EL (cell line): ENCODE data around the gene LRRC15.

Experiments
- DNase-seq: peaks from one replicate; pipeline ENCODE4 v3.0.0-alpha.2; 2016

The LRRC15 gene

DNA sequence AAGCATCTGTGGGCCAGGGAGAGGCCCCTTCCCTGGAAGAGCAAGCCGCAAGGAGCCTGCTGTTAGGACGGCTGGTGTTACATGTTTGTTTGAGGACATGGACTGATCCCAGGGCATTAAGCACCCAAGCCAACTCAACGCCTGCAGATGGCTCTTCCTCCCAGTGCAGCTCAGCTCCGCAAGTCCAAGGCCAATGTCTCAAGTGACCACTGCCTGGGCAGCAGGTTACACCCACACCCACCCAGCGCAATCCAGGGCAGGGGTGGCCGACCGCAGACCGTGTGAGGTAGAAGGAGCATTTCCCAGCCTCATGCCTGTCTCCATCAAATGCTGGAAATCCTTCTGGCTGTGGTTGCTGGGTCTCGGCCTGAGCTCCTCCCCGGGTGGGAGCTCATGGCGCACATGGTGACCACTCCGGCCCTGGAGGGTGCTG, 15.0 kb upstream of the LRRC15 start:
- DNase-seq: no peak

DNA sequence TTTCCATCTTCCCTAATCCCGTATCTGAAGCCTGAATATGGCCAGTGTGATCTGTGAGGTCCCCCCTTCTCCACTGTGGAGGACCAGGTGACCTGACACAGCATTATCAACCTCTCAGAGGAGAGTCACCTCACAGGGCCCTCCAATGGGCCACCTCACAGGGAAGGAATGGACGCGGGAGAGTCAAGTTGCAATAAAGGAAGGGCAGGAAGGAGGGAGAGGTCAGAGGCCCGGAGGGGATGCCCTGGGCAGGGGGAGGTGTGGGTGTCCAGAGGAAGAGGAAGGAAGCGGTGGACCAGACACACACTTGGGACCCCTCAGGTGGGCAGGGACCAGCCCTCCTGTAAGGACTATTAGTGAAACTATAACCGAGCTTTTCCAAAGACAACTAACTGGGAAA, 14.6 kb upstream of the LRRC15 start:
- DNase-seq: no peak

DNA sequence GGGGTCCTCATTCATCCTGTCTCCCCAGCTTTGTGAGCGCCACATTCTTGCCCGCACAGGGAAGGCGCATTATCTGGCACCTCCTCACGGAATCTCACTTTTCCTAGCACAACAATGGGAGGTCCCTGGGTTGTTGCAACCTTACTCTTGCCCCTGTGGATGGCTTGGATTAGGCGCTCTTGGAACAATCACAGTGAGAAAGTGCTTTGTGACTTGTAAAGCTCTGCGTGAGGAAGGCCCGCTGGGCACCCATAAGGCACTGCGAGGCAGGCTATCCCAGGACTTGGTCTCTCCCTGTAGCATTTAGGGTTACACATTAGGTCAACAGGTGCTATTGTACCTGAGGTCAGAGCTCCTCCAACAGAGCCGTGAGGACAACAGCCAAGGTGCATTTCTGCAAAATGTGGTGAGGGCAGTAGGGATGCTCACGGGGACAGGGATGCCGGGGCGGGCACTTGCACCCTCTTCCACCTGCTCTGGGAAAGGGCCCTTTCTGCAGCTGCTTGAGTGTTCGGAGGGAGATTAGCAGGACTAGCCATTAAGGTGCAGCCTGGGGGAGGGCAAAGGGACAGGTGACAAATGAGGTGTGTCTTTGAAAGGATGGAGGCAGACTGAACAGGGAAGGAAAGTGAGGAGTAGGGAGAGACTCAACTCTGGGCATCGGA, 13.9 kb upstream of the LRRC15 start:
- no peak for DNase-seq

DNA sequence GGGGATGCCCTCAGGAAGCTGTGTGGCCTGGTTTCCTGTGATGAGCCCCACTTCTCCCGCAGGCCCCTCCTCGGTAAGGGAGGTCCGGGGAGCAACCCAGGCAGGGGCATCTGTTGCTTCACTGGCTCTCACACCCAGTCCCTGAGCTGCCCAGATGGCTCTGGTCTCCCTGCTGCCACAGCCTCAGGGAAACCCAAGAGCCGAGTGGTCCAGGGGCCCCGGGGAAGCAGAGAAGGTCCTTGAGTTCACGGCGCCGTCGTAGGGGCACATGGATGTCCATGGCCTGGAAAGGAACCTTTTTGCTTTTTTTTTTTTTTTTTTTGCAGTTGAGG, 13.3 kb upstream of the LRRC15 start:
- no peak for DNase-seq

DNA sequence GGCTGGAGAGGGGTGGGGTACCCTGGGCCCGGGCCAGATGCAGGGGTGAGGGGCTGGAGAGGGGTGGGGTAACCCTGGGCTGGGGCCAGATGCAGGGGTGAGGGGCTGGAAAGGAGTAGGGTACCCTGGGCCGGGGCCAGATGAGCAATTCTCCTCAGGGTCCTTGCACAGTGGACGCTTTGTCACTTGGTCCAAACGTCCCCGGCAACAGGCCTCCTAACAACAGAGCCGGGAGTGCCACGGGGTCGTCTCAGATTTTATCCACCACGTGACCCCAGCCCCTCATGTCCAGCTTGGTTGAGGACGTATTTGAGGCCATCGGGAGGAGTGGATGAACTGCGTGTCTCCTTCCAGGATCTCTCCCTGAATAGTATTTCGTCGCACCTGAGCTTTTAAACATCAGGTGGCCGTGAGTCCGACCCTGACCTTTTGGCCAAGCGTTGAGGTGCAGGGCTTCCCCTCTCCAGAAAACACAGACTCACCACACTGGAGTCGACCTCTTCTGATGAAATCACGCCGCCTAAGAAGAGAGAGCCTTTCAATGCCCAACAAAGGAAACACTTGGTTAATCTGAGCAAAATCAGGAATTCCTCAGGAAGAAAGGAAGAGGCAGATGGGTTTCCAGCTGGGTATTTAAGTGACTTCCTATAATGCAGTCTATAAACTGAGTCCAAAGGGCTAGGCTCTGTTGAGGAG, 12.8 kb upstream of the LRRC15 start:
- DNase-seq: no peak

DNA sequence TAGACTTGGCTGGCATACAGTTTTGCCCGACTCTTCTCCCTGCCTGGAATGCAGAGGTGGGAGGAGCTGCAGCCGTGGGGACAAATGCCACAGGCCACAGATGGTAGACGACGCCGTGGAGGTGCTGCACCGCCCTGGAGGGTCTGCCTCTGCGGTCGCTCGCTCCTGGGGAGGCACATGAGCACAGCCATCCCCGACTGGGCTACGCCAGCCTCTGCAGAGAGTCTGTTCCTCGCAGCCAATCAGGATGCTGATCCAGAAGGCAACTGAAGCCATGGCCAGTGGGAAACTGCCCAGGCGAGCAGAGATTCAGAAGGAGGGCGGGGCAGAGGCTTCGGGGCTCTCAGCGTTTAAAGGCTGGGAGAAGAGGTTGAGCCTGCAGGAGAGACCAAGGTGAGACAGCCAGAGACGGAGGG, 11.9 kb upstream of the LRRC15 start:
- DNase-seq: no peak

DNA sequence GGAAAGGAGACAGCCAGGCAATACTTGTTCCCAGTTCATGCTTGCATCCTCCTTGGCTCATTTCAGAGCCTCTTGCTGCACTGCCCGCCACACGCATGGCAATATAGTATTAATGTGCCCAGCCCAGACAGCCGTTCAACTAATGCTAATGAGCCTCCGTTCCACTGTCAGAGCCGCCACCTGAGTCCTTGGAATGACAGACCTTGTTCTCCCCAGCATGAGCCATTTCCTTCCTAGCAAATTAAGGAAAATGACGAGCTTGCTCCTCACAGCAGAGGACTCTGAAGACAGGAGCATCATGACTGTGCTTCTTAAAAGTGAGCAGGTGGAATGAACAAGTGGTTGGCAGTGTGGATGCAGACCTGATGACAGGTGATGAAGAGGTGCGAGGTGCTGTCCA, 10.8 kb upstream of the LRRC15 start:
- DNase-seq: no peak

DNA sequence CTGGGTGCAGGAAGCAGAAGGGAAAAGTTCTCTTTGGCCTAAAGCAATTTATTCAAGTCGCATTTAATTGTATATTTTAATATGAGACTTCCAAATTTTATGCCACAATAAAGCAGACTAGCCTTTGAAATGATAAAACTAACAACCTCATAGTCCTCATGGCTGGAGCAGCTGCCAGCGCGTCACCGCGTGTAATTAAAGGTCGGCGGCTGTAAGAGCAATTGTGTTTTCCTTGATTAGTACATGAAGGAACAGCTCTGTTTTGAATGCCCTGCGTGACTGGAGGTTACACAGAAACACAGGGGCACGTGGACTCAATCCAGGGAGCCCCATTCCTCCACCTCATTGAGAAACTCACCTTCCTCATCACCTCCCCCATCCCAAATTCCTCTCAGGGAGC, 10.1 kb upstream of the LRRC15 start:
- DNase-seq: no peak

DNA sequence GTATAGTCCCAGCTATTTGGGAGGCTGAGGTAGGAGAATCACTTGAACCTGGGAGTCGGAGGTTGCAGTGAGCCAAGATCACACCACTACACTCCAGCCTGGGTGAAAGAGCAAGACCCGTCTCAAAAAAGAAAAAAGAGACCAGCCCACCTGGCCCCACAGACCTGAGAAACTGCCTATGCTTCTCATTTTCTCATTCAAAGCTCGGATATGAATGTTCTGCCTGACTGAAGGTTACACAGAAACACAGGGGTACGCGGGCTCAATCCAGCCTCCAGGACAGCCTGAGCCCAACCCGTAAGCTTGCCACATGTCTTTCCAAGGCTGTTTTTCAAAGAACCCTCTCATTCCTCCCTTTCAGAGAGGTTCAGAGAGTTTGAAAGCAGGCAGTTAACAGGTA, 9.7 kb upstream of the LRRC15 start:
- DNase-seq: no peak

DNA sequence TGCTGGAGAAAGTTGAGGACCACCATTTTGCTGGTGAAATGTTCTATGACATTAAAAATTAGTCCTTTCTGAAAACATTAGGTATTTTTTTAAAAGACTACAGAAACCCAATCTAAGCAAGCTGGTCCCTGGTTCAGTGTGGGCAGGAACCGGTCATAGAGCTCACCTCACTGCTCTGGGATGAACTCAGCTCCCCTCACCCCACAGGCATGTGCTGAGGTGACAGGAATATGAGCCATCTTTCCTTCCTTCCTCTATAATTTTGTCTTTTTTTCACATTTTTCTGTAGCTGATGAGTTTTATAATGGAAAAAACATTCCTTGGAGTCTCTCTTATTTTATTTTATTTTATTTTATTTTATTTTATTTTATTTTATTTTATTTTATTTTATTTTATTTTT, 8.2 kb upstream of the LRRC15 start:
- no peak for DNase-seq

DNA sequence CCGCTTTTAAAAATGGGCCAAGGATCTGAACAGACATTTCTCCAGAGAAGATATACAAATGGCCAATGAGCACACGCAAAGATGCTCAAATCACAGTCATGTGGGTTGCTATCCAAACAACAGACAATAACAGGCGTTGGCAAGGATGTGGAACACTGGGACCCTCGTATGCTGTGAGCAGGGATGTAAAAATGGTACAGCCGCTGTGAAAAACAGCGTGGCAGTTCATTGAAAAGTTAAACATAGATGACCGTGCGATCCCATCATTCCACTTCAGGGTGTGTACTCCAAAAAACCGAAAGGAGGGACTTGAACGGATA, 6.7 kb upstream of the LRRC15 start:
- DNase-seq: no peak

DNA sequence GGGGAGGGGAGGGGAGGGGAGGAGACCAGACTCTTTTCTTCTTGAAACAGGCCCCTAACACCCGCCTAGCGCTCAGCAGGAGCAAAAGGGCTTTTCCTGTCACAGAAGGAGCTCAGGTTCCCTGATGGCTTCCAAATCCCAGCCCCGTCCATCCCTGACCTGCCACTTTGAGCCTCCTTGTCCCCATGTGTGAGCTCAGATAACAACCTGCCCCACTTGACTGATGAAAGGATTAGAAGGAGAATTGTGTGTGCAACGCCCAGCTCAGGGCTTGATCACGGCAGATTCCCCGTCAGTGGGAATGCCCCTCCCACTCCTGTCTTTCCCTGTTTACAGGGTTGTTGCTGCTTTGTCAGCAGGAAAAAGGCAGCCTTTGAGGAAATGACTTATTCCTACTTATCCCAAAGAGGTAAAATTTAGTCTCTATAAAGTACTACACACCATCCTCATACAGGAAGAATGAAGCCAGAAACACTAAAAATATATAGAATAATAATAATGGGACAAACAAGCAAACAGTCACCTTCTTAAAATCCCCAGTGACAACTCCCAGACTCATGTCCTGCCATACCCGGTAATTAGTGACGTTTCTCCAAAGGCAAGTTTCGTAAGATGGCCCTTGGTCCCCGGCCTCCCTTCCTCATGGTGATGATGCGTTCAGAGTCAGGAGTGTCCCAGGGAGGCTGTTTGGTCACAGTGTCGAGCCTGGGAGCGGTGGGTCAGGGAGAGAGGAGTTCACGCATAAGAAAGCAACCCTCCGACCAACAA, 6.1 kb upstream of the LRRC15 start:
- no peak for DNase-seq

DNA sequence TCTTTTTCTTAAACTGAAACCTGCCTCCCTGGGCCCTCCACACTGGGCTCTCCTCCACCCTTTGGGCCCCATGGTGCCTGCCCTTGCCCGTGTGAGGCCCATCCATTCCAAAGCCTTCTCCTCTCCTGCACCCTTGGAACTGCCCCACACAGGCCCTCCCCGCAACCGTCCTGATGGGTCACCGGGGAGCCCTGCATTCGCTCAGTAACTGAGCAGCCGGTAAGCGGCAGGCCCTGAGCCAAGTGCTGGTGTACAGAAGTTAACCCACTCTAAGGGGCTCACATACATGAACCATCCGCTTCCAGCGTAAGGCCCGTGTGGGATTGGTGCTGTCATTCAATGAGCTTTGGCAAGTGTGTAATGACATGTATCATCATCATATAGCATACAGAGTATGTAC, 5.4 kb upstream of the LRRC15 start:
- DNase-seq: no peak

DNA sequence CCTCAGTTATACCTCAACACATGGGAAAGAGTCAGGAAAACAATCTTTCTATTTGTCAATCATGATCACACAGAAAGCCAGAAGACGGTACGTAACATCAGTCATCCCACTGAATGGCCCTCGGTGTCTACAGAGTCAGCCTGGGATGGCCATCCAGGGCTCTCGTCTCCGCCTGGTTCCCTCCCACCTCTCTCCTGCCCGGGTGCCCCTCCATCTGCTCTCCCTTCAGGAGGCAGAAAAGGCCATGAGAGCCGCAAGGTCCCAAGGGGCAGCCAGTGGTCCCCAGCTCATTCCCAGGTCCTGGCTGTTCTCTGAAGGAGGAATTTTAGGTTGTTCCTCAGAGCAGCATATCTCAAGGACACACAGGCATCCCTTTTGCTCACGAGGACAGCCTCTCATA, 4.4 kb upstream of the LRRC15 start:
- DNase-seq: no peak

DNA sequence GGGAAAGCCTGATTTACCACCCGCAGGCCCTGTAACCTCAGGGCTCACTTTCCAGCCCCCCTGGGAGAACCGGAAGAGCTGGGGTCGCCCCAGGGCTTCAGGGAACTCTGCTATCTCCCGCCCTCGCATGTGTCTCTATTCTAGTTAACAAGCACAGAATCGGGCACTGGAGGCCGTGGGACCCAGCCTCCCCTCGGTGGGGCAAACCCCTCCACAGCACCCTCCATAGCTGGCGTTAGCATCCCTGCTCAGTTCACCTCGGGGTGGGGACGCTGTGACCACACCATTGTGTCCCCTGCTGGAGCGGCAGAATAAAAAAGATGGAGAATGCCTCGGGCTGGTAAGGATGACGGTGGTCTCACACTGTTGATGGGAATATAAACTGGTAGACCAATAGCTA, 3.5 kb upstream of the LRRC15 start:
- no peak for DNase-seq

DNA sequence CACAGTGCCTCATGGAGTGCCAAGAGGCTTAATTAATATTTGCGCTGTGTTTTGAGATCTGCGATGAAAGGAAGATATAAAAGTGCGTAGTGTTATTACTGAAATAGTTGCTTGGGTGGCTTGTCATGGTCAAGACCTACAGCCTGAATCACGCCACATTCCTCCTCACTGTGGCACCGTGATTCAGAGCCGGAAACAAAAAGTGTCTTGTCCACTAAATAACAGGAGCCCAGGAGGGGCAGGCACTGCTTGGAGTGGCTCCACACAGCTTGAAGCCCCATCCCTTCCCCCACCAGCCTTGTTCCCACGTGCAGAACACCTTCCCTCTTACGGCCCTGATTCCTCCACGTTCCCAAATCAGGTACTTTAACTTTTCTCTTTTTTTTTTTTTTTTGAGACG, 1.2 kb upstream of the LRRC15 start:
- no peak for DNase-seq

DNA sequence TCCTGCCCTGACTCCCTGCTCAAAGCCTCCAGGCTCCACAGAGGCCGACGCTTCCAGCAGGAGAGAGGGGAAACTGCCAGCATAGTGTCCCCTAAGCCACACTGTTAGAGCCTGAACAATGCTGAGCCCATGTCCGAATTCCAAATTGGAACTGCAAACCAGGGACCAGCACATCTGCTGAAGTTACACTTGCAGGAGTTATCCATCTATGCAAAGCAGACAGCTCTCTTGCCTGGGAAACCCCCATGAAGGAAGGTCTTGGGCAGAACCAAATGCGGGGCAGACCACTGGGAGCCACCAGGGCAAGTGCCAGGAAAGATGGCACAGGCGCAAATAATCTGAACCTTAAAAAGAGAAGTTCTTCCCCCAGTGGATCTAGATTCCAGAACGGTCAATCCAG, 625 bp downstream of the LRRC15 start:
- no peak for DNase-seq

DNA sequence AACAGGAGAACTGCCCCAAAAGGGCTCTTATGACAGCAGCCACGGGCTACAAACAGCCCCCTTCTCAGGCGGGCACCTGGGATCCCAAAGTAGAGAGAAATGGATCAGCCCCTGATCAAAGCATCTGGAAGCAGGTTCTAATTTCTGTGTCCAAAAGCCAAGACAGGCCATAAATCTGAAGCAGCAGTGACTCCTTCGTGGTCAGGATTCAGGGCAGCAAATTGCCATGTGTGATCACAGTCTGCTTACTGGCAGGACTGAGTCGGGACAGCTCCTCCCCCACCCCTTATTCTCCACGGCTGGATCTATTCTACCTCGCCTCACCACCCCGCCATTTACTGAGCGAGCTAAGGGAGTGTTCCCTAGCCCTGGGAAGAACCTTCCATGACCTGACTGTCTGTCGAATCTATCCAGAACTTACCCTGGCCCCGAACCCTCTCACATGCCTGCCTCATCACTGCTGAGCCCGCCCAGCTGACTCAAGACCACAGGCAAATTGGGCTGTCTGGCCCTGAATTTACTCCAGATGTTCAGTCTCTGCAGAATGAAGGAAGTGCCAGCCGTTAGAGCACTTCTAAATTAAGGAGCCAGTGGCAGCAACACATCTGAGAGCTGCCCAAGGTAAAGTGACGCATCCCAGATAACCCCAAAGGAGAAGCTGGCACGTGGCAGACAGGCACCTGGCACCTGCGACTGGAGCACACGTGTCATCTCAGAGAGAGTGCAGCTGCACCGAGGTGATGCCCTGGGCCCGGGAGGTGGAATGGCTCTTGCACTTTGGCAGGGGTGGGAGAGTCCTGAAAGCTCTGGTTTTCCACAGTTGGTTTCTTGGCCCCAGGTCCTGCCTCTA, 1.3 kb downstream of the LRRC15 start:
- peak; percentile 25 for DNase-seq

DNA sequence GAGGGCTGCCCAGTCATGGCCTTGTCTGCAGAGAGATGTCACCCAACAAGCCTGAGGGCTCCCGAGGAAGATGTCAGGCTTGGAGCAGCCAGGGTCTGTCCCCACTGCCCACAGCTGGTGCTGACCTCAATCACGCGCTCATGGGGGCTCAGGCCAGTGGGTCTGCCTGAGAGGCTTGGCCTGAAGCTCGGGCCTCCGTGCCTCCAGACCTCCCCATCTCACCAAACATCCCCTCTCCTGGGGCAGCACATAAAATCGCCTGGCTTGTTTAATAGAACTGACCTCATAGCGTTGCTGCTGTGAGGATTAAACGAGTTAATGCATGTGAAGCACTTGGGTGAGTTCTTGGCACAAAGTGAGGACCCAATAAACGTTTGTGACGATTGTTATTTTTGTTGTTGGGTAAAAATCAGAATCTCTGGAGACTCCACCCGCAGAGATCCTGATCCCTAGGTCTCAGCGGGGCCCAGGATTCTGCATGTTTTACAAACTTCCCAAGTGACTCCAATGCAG, 3.5 kb downstream of the LRRC15 start:
- no peak for DNase-seq

DNA sequence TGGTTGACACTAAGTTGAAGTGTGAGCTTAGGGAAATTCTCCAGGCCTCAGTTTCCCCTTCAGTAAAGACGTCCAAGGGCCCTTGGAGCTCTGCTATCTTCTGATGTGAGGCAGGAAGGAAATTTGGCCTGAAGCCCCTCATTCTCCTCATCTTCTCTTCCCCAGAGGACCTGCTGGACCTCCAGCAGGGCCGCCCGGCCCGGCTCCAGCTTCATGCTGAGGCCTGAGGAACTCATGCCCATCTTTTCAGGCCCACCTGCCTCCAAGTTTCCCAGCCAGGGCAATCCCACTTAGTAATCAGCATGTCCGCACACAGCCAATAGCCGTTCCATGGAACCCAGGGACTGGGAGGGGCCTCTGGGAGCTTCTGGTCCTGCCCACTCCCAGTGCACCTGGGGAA, 4.0 kb downstream of the LRRC15 start:
- DNase-seq: no peak

DNA sequence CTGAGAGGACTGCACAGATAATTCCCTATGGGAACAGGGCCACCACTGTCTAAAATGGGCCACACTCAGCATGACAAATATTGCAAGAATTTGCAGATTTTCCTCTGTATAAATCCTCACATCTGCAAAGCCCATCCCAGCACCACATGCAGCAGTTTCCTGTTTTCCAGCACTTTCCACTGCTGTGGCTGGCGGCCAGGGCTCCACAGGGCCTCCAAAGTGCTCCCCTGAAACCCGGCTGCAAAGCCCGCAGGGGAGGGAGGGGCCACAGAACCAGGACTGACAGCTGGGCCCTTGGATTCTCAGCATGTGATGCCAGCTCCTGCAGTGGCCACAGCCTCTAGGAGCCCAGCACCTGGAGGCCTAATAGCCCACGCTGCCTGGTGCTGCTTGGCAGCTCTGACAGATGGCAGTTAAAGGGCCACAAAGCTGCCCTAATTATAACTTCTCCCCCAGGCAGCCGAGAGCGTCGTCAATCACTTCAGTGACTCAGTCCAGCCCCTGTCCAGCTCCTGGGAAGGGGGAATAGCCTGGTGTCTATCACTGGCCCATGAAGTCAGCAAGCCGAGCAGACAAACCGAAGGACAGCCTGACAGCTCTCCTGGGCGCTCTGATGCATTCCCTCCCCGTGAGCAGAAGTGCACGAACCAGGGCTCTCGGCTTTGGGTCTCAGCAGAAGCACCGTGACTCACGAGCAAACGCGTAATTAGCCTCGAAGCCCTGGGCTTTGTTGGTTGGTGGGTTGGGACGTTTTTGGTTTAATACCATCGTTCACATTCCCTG, 4.7 kb downstream of the LRRC15 start:
- DNase-seq: peak; percentile 76

DNA sequence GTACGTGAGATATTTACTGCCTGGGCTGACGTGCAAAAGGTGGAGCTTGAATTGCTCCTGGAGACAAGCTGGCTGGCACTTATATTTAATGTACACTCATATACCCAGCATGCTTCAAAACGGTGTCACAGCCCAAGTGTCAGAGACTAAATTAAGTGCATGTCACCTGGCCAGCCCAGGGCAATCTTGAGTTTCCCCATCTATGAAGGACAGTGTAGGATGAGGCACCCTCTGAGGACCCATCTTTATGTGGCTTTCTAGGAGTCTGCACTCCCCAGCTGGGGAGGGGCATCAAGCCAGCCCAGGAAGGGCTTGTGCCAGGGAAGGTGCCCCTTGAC, 5.3 kb downstream of the LRRC15 start:
- DNase-seq: no peak

DNA sequence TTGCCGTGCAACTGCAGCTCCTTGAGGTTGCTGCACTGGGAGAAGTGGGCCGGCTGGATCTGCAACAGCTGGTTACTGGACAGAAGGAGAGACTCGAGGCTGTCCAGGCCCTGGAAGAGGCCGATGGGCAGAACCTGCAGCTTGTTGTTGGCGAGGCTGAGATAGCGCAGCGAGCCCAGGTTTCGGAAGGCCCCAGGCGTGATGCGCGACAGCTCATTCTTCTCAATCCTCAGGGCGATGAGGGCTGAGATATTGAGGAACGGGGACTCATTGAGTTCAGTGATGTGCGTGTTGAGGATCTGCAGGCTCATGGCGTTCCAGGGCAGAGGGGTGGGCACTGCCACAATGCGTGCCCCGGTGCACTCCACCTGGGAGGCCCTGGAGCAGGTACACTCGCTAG, 9.0 kb downstream of the LRRC15 start:
- no peak for DNase-seq
